ENCODE results near the gene CCDC78.

Gene CCDC78

GRCh38 chr16:710500-711075 is 15.7 kb downstream of the CCDC78 start:
- DNase-seq (ENCODE audit: low spot score), result no peak

- peak; percentile 91 for DNase-seq (ENCODE audit: low spot score)
Measured at GRCh38 chr16:709566-710499, 16.4 kb downstream of the CCDC78 start.

GRCh38 chr16:708959-709358 is 17.3 kb downstream of the CCDC78 start:
- DNase-seq (ENCODE audit: low spot score), result no peak

GRCh38 chr16:708019-708418 is 18.2 kb downstream of the CCDC78 start:
- DNase-seq (ENCODE audit: low spot score), result no peak

GRCh38 chr16:707062-707538 is 19.1 kb downstream of the CCDC78 start:
- no peak for DNase-seq (ENCODE audit: low spot score)

- DNase-seq (ENCODE audit: low spot score), result no peak
Measured at GRCh38 chr16:706189-707061, 19.8 kb downstream of the CCDC78 start.

GRCh38 chr16:705431-706188 is 20.6 kb downstream of the CCDC78 start, which contains the start of gene FBXL16:
Gene FBXL16, minus strand, starts transcription at chr16:705801. Its CDS starts 8,396 bp downstream, at chr16:697405.
- DNase-seq (ENCODE audit: low spot score), result no peak

- no peak for DNase-seq (ENCODE audit: low spot score)
Measured at GRCh38 chr16:704552-705380, 21.5 kb downstream of the CCDC78 start.

- no peak for DNase-seq (ENCODE audit: low spot score)
Measured at GRCh38 chr16:704047-704446, 22.2 kb downstream of the CCDC78 start.

GRCh38 chr16:703406-703805 is 22.8 kb downstream of the CCDC78 start:
- DNase-seq (ENCODE audit: low spot score), result no peak

GRCh38 chr16:702341-702740 is 23.9 kb downstream of the CCDC78 start:
- no peak for DNase-seq (ENCODE audit: low spot score)

- peak; percentile 42 for DNase-seq (ENCODE audit: low spot score)
Measured at GRCh38 chr16:700684-701584, 25.3 kb downstream of the CCDC78 start.

GRCh38 chr16:698911-699671 is 27.2 kb downstream of the CCDC78 start:
- DNase-seq (ENCODE audit: low spot score), result no peak

- no peak for DNase-seq (ENCODE audit: low spot score)
Measured at GRCh38 chr16:695355-696089, 30.7 kb downstream of the CCDC78 start.

GRCh38 chr16:694863-695354 is 31.3 kb downstream of the CCDC78 start:
- no peak for DNase-seq (ENCODE audit: low spot score)

- no peak for DNase-seq (ENCODE audit: low spot score)
Measured at GRCh38 chr16:694187-694862, 31.9 kb downstream of the CCDC78 start.

- DNase-seq (ENCODE audit: low spot score), result no peak
Measured at GRCh38 chr16:693766-694165, 32.5 kb downstream of the CCDC78 start.

Measured in AG08395 (cell line).